Right lobe of liver (tissue), 6 donors: ENCODE results near the gene ESYT2. TPM values are rescaled to one million over a fixed set of nuclear protein-coding genes. Genes with fewer than 3 reads are reported as not detected.
A peak's percentile ranks its signal among the peaks of the same experiment; 100 is the strongest.

ENCODE experiments used
- ATAC-seq, 4 donors: fragments of 200-7000 bp; cut with Tn5 transposase; one replicate each; pipeline ENCODE4 v1.9.1; 2020; ENCODE audit warnings: mild to moderate bottlenecking in 4 of 4, moderate library complexity in 4 of 4
- DNase-seq, 3 donors: peaks; one replicate each; pipeline ENCODE4 v3.0.0-alpha.2; 2020
- H3K27ac ChIP-seq, 3 donors: fragments of 200-600 bp; one replicate each; pipeline ENCODE4 v1.8.0; 2022
- H3K27me3 ChIP-seq, 2 donors: fragments of 200-600 bp; one replicate each; pipeline ENCODE4 v1.8.0; 2022
- H3K36me3 ChIP-seq, 4 donors: fragments of 200-600 bp; sonication (generic) in 1 of 4; one replicate each; pipeline versions ENCODE4 v1.5.1 to v1.8.0; 2017 to 2022; ENCODE audit warnings: control low read depth in 1 of 4
- H3K4me1 ChIP-seq, 4 donors: fragments of 200-600 bp; sonication (generic) in 1 of 4; one replicate each; pipeline versions ENCODE4 v1.5.1 to v1.8.0; 2017 to 2022; ENCODE audit warnings: control low read depth in 1 of 4
- H3K4me3 ChIP-seq, 3 donors: fragments of 200-600 bp; one replicate each; pipeline ENCODE4 v1.8.0; 2022
- H3K9me3 ChIP-seq, 4 donors: fragments of 200-600 bp; sonication (generic) in 1 of 4; one replicate each; pipeline versions ENCODE4 v1.5.1 to v1.8.0; 2017 to 2022; ENCODE audit warnings: control low read depth in 1 of 4
- POLR2A ChIP-seq: fragments of 450-650 bp; IDR thresholded peaks from one replicate; pipeline ENCODE4 v1.6.1; 2017; ENCODE audit warnings: antibody characterized with exemption, mild to moderate bottlenecking
- WGBS: methylation state at CpG from one replicate; pipeline ENCODE4 v1.1.6; 2018; ENCODE audit warnings: low coverage, low lambda C conversion rate; ENCODE audit not compliant: insufficient coverage; ENCODE audit errors: missing lambda C conversion rate; 5-methylcytosine and 5-hydroxymethylcytosine counted together
- intact Hi-C, 2 donors: fragments of 100-400 bp; cut with DNase I; formaldehyde crosslinking; loops; one replicate each; pipeline versions ENCODE4 v1.11.2 to v1.14.1; 2022
- total RNA-seq, 6 experiments: library from RNA; depleted of rRNA in 2 of 6; stranded (reverse); fragments of >200 nt in 2 of 6; fragmentation: NEBNext Ultra II Directional in 3 of 6; extraction: Animal tissue kit (Norgen Biotek cat#: 25700) in 3 of 6; gene quantifications; one replicate each; pipeline versions ENCODE4 v1.1.0 to v1.2.4, GENCODE V29; 2016 to 2023
- TF ChIP-seq, protein P1 (sequence below), 4 donors: fragments of 200-600 bp in 3 of 4; fragments of 450-650 bp in 1 of 4; IDR thresholded peaks; one replicate each; pipeline versions ENCODE4 v1.5.1 to v1.8.0; 2016 to 2022; ENCODE audit warnings: antibody characterized with exemption in 4 of 4, mild to moderate bottlenecking in 2 of 4
- donor health status: DM: no; HTN: yes; CAD: no.
- donor health status: DM: no; HTN: no; CAD: no.
- donor health status: DM: no; HTN: no; CAD: no.
- donor health status: DM: no; HTN: yes; CAD: no.
- donor health status: DM: no; HTN: yes; CAD: no.

The ESYT2 gene
- total RNA-seq, 6 experiments from 2014 or later = 19.7 to 28.7 (median 24.2) TPM

DNA sequence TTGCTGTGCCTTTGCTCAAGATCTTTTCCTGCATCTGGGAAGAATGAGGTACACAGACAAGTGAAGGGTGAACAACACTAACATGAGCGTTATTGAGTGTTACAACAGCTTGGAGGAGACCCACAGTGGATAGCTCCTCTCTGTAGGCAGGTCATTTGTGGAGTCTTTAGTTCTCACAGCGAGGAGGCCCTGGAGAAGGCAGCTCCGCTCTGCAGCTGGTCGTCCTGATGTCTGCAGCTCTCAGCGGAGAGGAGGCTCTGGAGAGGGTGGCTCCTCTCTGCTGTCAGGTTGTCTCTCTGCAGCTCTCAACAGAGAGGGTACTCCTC is 20.1 kb upstream of the ESYT2 start:
- DNase-seq (no peak), ATAC-seq (no peak)
- Histone ChIP-seq H3K4me3 (no peak overlapping the region), H3K36me3 (no peaks in the 10 kb centered on the region), H3K27me3 (no peaks in the 10 kb centered on the region), H3K9me3 (no peaks in the 10 kb centered on the region), H3K4me1 (no peaks in the 10 kb centered on the region), H3K27ac (no peak overlapping the region)
- TF ChIP-seq, protein P1, sequence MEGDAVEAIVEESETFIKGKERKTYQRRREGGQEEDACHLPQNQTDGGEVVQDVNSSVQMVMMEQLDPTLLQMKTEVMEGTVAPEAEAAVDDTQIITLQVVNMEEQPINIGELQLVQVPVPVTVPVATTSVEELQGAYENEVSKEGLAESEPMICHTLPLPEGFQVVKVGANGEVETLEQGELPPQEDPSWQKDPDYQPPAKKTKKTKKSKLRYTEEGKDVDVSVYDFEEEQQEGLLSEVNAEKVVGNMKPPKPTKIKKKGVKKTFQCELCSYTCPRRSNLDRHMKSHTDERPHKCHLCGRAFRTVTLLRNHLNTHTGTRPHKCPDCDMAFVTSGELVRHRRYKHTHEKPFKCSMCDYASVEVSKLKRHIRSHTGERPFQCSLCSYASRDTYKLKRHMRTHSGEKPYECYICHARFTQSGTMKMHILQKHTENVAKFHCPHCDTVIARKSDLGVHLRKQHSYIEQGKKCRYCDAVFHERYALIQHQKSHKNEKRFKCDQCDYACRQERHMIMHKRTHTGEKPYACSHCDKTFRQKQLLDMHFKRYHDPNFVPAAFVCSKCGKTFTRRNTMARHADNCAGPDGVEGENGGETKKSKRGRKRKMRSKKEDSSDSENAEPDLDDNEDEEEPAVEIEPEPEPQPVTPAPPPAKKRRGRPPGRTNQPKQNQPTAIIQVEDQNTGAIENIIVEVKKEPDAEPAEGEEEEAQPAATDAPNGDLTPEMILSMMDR (IDR thresholded peaks at IDR 0.05) = no peak
- TF ChIP-seq POLR2A = no peak
- intact Hi-C loops = no loop called here
- 100% methylated on average over 1 of the region's 5 CpGs for WGBS

DNA sequence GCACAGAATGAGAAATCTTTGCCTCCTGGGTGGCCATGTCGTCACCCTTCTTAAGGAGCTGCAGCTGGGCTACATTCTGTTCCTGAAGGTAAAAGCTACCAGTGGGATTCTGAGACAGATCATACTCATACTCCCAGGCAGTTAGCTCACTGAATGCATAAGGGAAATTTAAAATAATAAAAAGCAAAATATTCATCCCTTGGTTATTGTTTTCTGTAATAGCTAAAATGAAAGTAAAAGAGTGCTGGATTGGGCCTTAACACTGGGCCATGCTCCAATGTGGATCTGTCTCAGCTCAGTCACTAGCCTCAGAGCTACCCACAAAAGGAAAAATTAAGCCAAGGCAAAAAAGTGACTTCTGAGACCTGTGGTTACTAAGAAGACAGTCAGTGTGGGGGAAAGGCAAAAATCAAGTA is 18.1 kb upstream of the ESYT2 start:
- Histone ChIP-seq H3K27ac (peak overlapping the region in 1 of 3 donors; percentile 3), H3K4me1 (no peaks in the 10 kb centered on the region), H3K27me3 (no peaks in the 10 kb centered on the region), H3K36me3 (no peaks in the 10 kb centered on the region), H3K4me3 (no peak overlapping the region), H3K9me3 (no peaks in the 10 kb centered on the region)
- TF ChIP-seq, protein P1 (IDR thresholded peaks at IDR 0.05) = no peak
- TF ChIP-seq POLR2A = no peak
- ATAC-seq = peak in 3 of 4 donors; percentile 37 to 59 (median 47)
- WGBS = 57% methylated on average over 1 of the region's 1 CpG
- intact Hi-C loops = no loop called here
- DNase-seq = no peak

DNA sequence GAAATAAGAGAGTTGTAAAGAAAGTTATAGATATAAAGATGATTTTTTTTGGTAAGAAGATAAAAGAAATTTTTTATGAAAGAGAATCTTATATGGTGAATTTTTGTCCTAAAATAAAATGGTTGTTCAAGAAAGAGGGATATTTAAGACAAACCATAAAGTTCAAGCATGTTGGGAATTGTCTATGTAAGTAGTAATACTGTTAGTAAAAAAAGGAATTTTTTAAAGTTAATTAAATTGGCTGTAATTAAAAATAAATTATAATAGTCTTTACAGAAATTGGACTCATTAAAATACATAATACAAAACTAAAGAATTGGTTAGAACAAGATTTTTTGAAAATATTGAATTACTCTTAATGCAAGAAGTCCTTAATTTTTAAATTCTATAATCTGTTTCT is 17.0 kb upstream of the ESYT2 start:
- ATAC-seq = no peak
- Histone ChIP-seq H3K4me3 (no peak overlapping the region), H3K27ac (no peak overlapping the region), H3K27me3 (no peaks in the 10 kb centered on the region), H3K9me3 (no peaks in the 10 kb centered on the region), H3K36me3 (no peaks in the 10 kb centered on the region), H3K4me1 (no peaks in the 10 kb centered on the region)
- no peak for DNase-seq
- intact Hi-C loops = no loop called here
- TF ChIP-seq, protein P1 (IDR thresholded peaks at IDR 0.05) = no peak
- TF ChIP-seq POLR2A = no peak

DNA sequence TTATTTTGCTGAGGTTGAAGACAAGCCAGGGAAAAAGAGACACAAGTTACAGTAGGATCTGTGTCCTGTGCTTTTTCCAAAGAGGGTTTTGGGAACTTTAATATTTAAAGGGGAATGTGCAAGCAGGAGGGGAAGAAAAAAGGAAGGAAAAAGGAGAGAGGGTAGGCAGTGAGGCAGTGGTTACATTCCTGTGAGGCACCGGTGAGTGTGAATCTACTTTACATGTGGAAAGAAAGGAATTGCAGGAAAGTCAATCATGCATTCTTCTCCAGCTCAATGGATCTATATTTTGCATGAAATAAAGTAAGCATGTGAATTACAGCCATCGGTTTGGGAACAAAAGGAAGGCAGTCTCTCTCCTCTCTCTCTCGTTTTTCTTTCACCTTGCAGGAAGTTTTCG is 14.5 kb upstream of the ESYT2 start:
- no peaks in the 10 kb centered on the region for H3K27me3 ChIP-seq
- WGBS = 49% methylated on average over 4 of the region's 4 CpGs
- intact Hi-C loops = no loop called here
- H3K9me3 ChIP-seq = no peaks in the 10 kb centered on the region
- DNase-seq (no peak), ATAC-seq (no peak)
- H3K36me3 ChIP-seq = no peaks in the 10 kb centered on the region
- no peak overlapping the region for H3K27ac ChIP-seq
- H3K4me3 ChIP-seq = no peak overlapping the region
- TF ChIP-seq, protein P1 (IDR thresholded peaks at IDR 0.05) = no peak
- no peak for TF ChIP-seq POLR2A
- no peaks in the 10 kb centered on the region for H3K4me1 ChIP-seq

DNA sequence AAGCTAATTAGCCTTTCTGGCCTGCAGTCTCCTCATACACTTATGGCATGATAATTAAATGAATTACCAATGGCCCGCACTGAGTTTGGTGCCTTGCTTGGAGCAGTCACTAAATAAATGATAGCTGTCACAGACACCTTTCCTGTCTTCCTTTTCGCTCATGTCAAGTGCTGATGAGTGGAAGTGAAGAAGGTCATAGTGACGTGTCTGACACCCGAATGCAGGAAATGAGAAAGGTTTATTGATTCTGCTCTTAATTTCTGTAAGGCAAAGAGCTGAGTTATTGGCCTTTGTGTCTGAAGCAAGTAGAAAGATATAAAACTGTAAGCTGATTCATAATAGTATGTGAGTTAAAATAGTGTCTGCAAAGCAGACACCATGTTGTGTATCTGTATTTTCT is 13.2 kb upstream of the ESYT2 start:
- intact Hi-C loops = no loop called here
- no peaks in the 10 kb centered on the region for H3K9me3 ChIP-seq
- H3K4me1 ChIP-seq = no peaks in the 10 kb centered on the region
- no peak overlapping the region for H3K4me3 ChIP-seq
- TF ChIP-seq, protein P1 (IDR thresholded peaks at IDR 0.05) = no peak
- no peak for TF ChIP-seq POLR2A
- ATAC-seq = no peak
- H3K27me3 ChIP-seq = no peaks in the 10 kb centered on the region
- H3K27ac ChIP-seq = no peak overlapping the region
- DNase-seq = no peak
- 49% methylated on average over 4 of the region's 4 CpGs for WGBS
- H3K36me3 ChIP-seq = no peaks in the 10 kb centered on the region
